SK-N-MC (cell line): ENCODE results near the gene ATP6V1G1.

Experiments
- EZH2 ChIP-seq: fragments of 200-600 bp; sonication (generic); IDR thresholded peaks from one replicate; pipeline ENCODE4 v1.6.1; 2017; ENCODE audit warnings: antibody characterized with exemption
- FOXP2 ChIP-seq: optimal IDR thresholded peaks from 2 replicates; pipeline ENCODE3; 2011; ENCODE audit warnings: mild to moderate bottlenecking, moderate library complexity; ENCODE audit not compliant: insufficient read depth; ENCODE audit errors: extremely low read length, control extremely low read depth
- POLR2AphosphoS5 ChIP-seq: IDR thresholded peaks from 2 replicates; pipeline ENCODE4 v1.6.1; 2012; ENCODE audit warnings: mild to moderate bottlenecking, low read depth, low read length, borderline replicate concordance

DNA sequence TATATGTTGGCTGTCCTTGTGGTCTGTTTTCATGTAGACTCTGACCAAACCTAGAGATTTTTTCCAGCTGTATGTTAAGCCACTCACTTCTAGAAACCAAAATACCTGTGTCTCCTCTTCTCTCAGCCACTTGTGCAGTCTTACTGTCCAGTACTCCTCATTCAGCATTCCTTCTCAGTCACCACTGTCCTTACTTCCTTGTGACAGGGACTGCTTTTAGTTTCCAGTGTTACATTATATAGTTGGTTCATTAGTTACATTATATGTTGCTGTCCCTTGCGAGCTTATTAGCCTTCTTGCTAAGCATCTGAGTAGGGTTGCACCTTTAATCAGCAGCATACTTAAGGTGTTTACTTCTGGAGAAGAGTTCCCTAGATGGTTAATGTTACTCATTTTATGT, 4.3 kb downstream of the ATP6V1G1 start:
- no peak for TF ChIP-seq POLR2AphosphoS5
- no peak for TF ChIP-seq EZH2
- TF ChIP-seq FOXP2, result no peak
